Limb (tissue), 2 donors: Measurements from ENCODE around the gene CDADC1.

ENCODE experiments used
- DNase-seq, 2 donors: peaks; one replicate each; pipeline ENCODE4 v3.0.0-alpha.2; 2016; ENCODE audit errors: extremely low spot score in 2 of 2

Gene CDADC1

GRCh38 chr13:49247643-49248621 lies at the start of gene CDADC1:
TSS of gene CDADC1 (plus strand) at chr13:49247925. CDS start at chr13:49248038, 113 bp downstream.
- DNase-seq: peak; percentile 97

- DNase-seq: no peak
These were observed 41.1 kb upstream of the CDADC1 start for GRCh38 chr13:49206641-49207040.

DNA sequence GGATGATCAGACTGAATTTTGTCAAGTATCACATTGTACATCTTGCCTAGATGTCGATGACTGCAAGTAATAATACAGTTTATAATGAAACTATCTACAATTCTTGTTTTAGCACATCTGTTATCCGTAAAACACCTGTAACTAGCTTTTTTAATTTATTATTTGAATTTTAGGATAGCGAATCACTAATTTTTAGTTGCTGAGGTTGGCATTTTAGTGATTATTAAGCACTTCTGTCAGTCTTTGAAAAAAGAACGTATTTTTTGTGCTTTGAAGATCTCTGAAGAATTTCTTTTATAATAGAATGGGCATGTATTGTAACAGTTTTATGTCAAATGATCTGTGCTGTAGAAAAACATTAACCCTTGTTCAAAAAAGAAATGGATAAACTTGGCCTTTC lies 39.1 kb upstream of the CDADC1 start:
- DNase-seq: no peak

GRCh38 chr13:49210114-49210513 lies 37.6 kb upstream of the CDADC1 start:
- no peak for DNase-seq

DNA sequence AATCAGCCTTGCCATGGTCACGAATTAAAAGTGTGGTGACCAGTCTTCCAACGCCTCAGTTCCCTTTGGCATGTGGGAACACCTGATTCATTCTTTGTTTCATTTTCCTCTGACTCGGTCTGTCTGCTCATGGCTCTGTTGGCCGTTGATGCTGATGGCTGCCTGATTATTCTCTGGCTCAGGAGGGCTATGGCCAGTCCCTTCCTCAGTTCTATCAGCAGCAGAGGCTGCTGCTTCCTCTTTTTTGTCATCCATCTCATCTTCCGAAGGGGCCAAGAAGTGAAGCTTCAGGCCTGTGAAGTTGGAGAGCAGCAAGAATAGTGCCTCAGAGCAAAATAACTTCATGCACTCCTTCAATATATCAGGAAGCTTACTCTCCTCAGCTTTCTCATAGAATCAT lies 37.1 kb upstream of the CDADC1 start:
- no peak for DNase-seq

DNA sequence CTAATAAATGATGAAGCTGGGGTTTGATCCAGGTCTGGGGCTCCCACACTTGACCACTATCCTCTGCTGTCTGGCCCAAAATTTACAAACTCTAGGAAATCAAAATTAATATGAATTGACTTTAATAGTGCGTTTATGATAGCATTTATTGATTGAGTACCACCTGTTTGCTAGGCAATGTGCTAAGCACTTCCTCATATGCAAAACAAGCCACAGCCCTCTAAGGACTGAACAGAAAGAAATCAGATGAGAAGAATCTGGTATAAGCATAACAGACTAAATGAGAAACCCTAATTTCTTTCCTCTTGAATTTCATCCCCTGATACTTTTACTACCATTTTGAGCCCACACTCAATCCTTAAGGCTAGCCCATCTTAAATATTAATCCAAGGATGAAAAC lies 34.2 kb upstream of the CDADC1 start:
- DNase-seq: no peak

DNA sequence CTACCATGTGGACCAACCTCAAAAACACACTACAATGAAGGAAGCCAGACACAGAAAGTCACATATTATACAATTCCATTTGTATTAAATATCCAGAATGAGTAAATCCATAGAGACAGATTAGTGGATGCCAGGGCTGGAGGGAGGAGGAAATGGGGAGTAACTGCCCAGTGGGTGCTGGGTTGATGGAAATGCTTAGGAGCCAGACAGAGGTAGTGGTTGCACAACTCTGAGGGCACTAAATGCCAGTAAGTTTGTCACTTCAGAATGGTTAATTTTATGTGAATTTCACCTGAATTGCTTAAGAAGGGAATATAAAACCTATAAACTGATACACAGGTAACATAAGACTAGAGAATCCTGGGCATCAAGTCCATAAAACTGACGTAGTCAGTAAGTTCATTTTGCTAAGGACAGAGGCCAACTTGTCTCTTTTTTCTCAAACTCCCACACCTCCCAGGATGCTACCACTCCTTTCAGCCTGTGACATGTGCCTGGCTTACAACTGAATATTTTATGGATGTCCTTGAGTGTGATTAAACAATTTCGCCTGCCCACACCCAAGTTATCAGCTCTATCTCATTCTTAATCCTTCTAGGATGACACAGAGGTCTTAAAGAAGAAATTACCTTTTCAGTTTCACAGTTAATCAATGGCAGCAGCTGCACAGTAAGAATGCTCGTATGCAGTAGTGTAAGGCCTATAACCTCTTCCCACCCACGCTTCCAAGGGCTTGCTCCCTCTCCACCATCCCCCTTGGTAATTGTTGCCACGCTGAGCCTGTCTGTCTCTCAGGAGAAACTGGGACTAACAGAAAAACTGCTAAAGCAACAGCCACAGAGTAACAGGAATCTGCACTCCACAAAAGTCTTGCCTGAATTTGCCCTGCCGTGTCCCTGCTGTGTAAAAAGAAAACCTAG lies 33.5 kb upstream of the CDADC1 start:
- no peak for DNase-seq

- DNase-seq: no peak
These were observed 32.8 kb upstream of the CDADC1 start for GRCh38 chr13:49214917-49215376.

DNA sequence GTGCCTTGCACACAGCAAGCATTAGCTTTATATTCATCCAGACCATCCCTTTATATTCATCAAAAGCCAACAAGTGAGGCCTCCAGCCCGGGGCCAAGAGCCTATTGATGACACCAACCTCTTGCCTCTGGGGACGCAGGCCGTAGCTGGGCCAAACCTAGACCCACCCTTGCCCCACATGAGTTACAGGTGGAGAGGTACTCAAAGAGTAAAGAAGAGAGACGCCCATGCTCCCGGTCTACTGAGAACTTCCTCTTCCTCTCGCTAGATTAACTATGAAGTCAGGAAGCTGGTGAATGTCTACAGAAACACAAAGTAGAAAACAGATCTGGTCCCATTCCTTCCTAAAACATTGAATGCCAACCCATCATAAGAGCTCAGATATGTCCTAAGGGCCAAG lies 31.4 kb upstream of the CDADC1 start:
- no peak for DNase-seq

DNA sequence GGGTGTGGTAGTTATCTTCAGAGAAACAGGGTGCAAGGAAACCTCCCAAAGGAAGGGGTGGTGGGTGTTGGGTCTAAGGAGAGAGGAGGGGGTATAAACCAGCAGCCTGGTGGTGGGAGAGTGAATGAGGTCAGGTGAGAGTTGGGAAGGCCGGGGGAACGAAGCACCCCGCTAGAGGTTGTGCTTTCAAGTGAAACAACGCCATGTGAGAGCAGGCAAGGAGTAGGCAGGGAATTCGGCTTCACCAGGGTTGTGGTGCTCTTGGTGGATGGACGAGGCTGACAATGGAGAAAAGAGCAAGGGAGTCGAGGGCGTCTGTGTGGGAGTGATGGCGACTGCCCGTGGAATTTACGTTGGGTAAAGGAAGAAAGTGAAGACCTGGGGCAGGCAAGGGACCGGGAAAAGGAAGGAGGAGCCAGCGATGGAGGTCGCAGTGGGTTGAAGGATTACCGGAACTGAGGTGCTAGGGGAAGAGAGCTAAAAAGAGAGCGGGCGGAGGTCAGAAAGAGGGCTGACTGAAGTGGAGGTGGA lies 29.7 kb upstream of the CDADC1 start:
- DNase-seq: no peak

- no peak for DNase-seq
These were observed 29.2 kb upstream of the CDADC1 start for GRCh38 chr13:49218493-49219051.

DNA sequence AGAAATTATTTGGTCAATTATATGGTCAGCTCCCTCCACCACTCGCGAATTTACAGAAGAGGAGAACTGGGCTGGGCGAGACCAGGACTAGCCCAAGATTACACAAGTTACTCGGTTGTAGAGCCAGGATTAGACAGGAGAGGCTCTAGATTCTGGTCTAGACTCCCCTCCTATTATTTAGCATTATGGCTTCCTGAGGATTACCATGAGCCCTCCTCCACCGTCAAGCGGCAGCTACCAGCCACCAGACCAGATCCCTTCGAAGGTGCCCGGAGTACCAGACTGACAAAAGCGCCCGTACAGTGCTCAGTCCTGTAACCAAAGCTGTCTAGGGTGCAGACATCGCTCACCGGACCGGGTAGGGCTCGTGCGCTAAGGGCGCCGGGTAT lies 28.1 kb upstream of the CDADC1 start:
- no peak for DNase-seq

- DNase-seq: peak in 1 of 2 donors; percentile 65
These were observed 27.5 kb upstream of the CDADC1 start, which contains the start of gene MLNR for GRCh38 chr13:49220036-49220855. TSS of gene MLNR (plus strand) at chr13:49220338. CDS start at chr13:49220338, 0 bp downstream.

DNA sequence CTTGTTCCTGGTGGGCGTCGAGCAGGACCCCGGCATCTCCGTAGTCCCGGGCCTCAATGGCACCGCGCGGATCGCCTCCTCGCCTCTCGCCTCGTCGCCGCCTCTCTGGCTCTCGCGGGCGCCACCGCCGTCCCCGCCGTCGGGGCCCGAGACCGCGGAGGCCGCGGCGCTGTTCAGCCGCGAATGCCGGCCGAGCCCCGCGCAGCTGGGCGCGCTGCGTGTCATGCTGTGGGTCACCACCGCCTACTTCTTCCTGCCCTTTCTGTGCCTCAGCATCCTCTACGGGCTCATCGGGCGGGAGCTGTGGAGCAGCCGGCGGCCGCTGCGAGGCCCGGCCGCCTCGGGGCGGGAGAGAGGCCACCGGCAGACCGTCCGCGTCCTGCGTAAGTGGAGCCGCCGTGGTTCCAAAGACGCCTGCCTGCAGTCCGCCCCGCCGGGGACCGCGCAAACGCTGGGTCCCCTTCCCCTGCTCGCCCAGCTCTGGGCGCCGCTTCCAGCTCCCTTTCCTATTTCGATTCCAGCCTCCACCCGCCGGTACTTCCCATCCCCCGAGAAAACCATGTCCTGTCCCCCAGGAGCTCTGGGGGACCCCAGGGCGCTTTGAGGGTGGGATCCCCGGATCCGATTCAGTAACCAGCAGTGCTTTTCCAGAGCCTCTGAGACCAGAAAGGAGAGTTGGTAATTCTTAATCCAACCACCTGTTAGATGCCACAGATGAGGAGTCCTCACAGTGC lies 26.7 kb upstream of the CDADC1 start:
- DNase-seq: peak in 1 of 2 donors; percentile 47

DNA sequence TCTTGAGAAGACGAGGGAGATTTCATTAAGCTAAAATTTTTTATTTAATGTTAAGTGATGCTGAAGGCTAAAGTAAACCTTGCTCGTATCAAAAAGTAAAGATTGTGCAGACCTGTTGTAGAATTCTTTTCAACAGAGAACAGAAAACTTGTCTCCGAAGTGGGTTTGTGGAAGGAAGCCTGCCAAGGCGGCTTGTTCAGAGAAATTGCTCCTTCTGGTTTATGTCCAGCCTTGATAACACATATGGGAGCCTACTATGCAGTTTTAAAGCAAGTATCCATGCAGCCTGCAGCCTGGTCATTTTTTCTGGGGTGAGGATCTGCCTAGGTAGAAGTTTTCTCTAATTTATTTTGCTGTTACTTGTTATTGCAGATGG lies 26.1 kb upstream of the CDADC1 start:
- no peak for DNase-seq

DNA sequence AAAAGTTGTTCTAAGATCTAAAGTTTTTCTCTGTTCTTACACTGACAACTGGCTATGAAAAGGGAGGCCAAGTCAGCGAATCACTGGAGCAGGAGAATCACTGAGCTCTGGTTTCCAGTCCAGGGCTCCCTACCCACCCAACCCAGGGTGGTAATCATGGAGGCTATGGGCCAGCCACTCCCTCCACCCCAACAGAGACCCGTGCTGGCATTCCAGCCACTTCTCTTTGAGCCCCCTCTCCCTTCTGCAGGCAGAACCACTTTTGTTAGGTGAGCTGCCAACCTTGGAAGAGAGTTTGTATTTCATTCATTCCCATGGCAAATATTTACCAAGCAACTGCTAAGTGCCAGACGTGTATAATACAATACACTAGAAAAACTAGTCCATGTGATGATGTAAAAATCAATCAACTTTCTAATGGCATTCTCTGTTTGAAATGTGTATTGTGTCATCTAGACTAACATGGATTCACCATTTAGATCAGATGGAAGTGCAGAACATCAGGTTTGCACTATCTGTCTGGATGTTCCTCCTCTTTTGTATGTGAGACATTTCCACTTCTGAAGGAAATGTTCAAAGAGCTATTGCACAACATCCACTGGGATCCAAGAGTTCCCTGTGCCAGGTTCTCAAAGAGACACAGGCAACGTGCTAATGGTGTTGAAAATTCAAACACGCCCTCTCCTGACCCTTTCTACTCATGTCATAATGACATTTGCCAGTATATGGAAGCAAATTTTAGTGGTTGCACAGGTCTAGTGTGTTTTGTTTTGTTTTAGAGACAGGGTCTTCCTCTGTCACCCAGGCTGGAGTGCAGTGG lies 22.3 kb upstream of the CDADC1 start:
- no peak for DNase-seq

DNA sequence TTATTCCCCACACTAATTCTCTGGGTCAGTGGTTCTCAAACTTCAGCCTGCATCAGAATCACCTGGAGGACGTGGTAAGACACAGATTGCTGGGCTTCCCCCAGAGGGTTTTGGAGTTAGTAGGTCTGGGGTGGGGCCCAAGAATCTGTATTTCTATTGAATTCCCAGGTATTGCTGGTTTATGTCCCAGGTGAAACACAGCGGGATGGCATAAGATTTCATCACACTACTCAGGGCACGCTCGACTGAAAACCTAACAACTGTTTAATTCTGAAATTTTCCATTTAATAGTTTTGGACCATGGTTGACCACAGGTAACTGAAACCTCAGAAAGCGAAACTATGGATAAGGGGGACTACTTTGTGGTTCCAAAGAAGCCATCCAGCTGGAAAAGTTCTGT lies 21.1 kb upstream of the CDADC1 start:
- DNase-seq: no peak

DNA sequence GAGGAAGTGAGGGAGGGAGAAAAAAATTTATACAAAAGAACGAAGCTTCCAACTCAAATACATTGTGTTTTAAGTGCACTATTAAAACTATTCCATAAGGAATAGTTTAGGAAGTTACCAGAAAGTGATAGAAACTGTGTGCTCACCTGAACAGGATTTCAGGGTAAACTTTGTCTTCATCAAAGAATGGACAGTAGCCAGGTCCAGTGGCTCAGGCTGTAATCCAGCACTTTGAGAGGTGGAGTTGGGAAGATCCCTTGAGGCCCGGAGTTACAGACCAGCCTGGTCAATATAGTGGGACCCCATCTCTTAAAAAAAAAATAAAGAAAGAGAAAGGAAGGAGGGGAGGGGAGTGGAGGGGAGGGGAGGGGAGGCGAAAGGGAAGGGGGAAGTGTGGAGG lies 13.0 kb upstream of the CDADC1 start:
- DNase-seq: no peak

GRCh38 chr13:49235856-49236431 lies 11.8 kb upstream of the CDADC1 start:
- DNase-seq: no peak
